H9 (cell line): ENCODE measurements around the gene TBC1D3B. TPM values are rescaled to one million over a fixed set of nuclear protein-coding genes. Genes with fewer than 3 reads are reported as not detected.

Experiments
- DNase-seq: peaks from one replicate; pipeline ENCODE4 v3.0.0-alpha.2; 2017
- H2AFZ ChIP-seq: one replicate; pipeline ENCODE4 v1.6.1; 2013; ENCODE audit warnings: mild to moderate bottlenecking, low read length, control low read depth, moderate library complexity
- H2AK5ac ChIP-seq: 2 replicates; pipeline ENCODE4 v1.6.1; 2013; ENCODE audit warnings: low read length, control low read depth, mixed read lengths; ENCODE audit not compliant: insufficient read length
- H2BK120ac ChIP-seq: one replicate; pipeline ENCODE4 v1.6.1; 2013; ENCODE audit warnings: low read depth, mild to moderate bottlenecking, low read length, control low read depth, inconsistent platforms; ENCODE audit not compliant: poor library complexity, severe bottlenecking
- H2BK12ac ChIP-seq: 2 replicates; pipeline ENCODE4 v1.6.1; 2013; ENCODE audit warnings: low read length, control low read depth, mixed read lengths, low read depth; ENCODE audit not compliant: insufficient read length
- H2BK15ac ChIP-seq: 2 replicates; pipeline ENCODE4 v1.6.1; 2013; ENCODE audit warnings: low read depth, low read length, control low read depth
- H2BK20ac ChIP-seq: one replicate; pipeline ENCODE4 v1.6.1; 2013; ENCODE audit warnings: low read depth, mild to moderate bottlenecking, low read length, control low read depth, inconsistent platforms; ENCODE audit not compliant: poor library complexity, severe bottlenecking
- H2BK5ac ChIP-seq: 2 replicates; pipeline ENCODE4 v1.6.1; 2013; ENCODE audit warnings: low read length, control low read depth, mixed read lengths; ENCODE audit not compliant: insufficient read length
- H3K14ac ChIP-seq: 2 replicates; pipeline ENCODE4 v1.6.1; 2013; ENCODE audit warnings: low read length, control low read depth; ENCODE audit not compliant: insufficient read depth
- H3K18ac ChIP-seq: 2 replicates; pipeline ENCODE4 v1.6.1; 2013; ENCODE audit warnings: low read depth, mild to moderate bottlenecking, mixed read lengths, low read length, control low read depth; ENCODE audit not compliant: insufficient read length
- H3K23ac ChIP-seq: 2 replicates; pipeline ENCODE4 v1.6.1; 2013; ENCODE audit warnings: low read length, control low read depth, mixed read lengths, low read depth; ENCODE audit not compliant: insufficient read length
- H3K23me2 ChIP-seq: 2 replicates; pipeline ENCODE4 v1.6.1; 2013; ENCODE audit warnings: low read depth, mild to moderate bottlenecking, mixed read lengths, low read length, control low read depth; ENCODE audit not compliant: insufficient read length, poor library complexity, severe bottlenecking
- H3K27ac ChIP-seq: 2 replicates; pipeline ENCODE4 v1.5.1; 2013; ENCODE audit warnings: low read length, control low read depth, mixed read lengths, low read depth; ENCODE audit not compliant: insufficient read length
- H3K27me3 ChIP-seq: 2 replicates; pipeline ENCODE4 v1.6.1; 2013; ENCODE audit warnings: low read length, control low read depth, inconsistent platforms; ENCODE audit not compliant: insufficient read depth
- H3K4ac ChIP-seq: 2 replicates; pipeline ENCODE4 v1.6.1; 2013; ENCODE audit warnings: low read depth, mild to moderate bottlenecking, control low read depth, inconsistent platforms, low read length, moderate library complexity
- H3K4me1 ChIP-seq: 2 replicates; pipeline ENCODE4 v1.6.1; 2013; ENCODE audit warnings: low read length, control low read depth, inconsistent platforms; ENCODE audit not compliant: insufficient read depth
- H3K4me2 ChIP-seq: 2 replicates; pipeline ENCODE4 v1.6.1; 2013; ENCODE audit warnings: low read length, control low read depth, mixed read lengths; ENCODE audit not compliant: insufficient read length, insufficient read depth
- H3K56ac ChIP-seq: 2 replicates; pipeline ENCODE4 v1.6.1; 2013; ENCODE audit warnings: low read depth, mild to moderate bottlenecking, mixed read lengths, low read length, control low read depth; ENCODE audit not compliant: insufficient read length
- H3K79me1 ChIP-seq: 2 replicates; pipeline ENCODE4 v1.6.1; 2013; ENCODE audit warnings: low read depth, mild to moderate bottlenecking, moderate library complexity, low read length, control low read depth, inconsistent platforms; ENCODE audit not compliant: insufficient read depth, poor library complexity, severe bottlenecking
- H3K79me2 ChIP-seq: 2 replicates; pipeline ENCODE4 v1.6.1; 2013; ENCODE audit warnings: low read length, control low read depth, inconsistent platforms; ENCODE audit not compliant: insufficient read depth
- H3K9ac ChIP-seq: 2 replicates; pipeline ENCODE4 v1.6.1; 2013; ENCODE audit warnings: low read length, control low read depth, mixed read lengths; ENCODE audit not compliant: insufficient read length; ENCODE audit errors: extremely low read depth
- H3K9me3 ChIP-seq: one replicate; pipeline ENCODE4 v1.6.1; 2013; ENCODE audit warnings: low read depth, low read length, inconsistent platforms; ENCODE audit not compliant: control insufficient read depth
- H3T11ph ChIP-seq: one replicate; pipeline ENCODE4 v1.6.1; 2013; ENCODE audit warnings: mild to moderate bottlenecking, low read length, control low read depth, inconsistent platforms
- H4K20me1 ChIP-seq: one replicate; pipeline ENCODE4 v1.6.1; 2013; ENCODE audit not compliant: control insufficient read depth, insufficient read length, insufficient read depth
- H4K5ac ChIP-seq: 2 replicates; pipeline ENCODE4 v1.6.1; 2013; ENCODE audit warnings: low read depth, mild to moderate bottlenecking, mixed read lengths, low read length, control low read depth; ENCODE audit not compliant: insufficient read length
- H4K8ac ChIP-seq: replicated peaks from 2 replicates; pipeline ENCODE4 v1.6.1; 2013; ENCODE audit warnings: low read length, control low read depth, mixed read lengths, low read depth; ENCODE audit not compliant: insufficient read length
- H4K91ac ChIP-seq: 2 replicates; pipeline ENCODE4 v1.6.1; 2013; ENCODE audit warnings: low read depth, mild to moderate bottlenecking, moderate library complexity, mixed read lengths, low read length, control low read depth; ENCODE audit not compliant: insufficient read length
- H3K27ac Mint-ChIP-seq, 3 experiments: 2 replicates in 2 of 3; 3 replicates in 1 of 3; pipeline ENCODE4 v1.8.0; 2020 to 2021; ENCODE audit warnings: mixed read lengths in 3 of 3, mild to moderate bottlenecking in 1 of 3, moderate library complexity in 1 of 3
- H3K27me3 Mint-ChIP-seq: 2 replicates; pipeline ENCODE4 v1.8.0; 2021; ENCODE audit warnings: low read depth, mild to moderate bottlenecking, moderate library complexity, mixed read lengths
- H3K36me3 Mint-ChIP-seq, 3 experiments: 2 replicates in 2 of 3; 3 replicates in 1 of 3; pipeline ENCODE4 v1.8.0; 2020 to 2021; ENCODE audit warnings: low read depth in 3 of 3, mixed read lengths in 3 of 3; ENCODE audit not compliant: insufficient read depth in 1 of 3
- H3K4me1 Mint-ChIP-seq, 2 experiments: 2 replicates each; pipeline ENCODE4 v1.8.0; 2020; ENCODE audit warnings: mixed read lengths in 2 of 2
- H3K4me3 Mint-ChIP-seq, 2 experiments: 2 replicates in 1 of 2; 3 replicates in 1 of 2; pipeline ENCODE4 v1.8.0; 2020 to 2021; ENCODE audit warnings: mild to moderate bottlenecking in 2 of 2, mixed read lengths in 2 of 2, moderate library complexity in 1 of 2
- H3K9me3 Mint-ChIP-seq, 2 experiments: 2 replicates in 1 of 2; 3 replicates in 1 of 2; pipeline ENCODE4 v1.8.0; 2020; ENCODE audit warnings: mild to moderate bottlenecking in 2 of 2, mixed read lengths in 2 of 2, moderate library complexity in 1 of 2
- CTCF ChIP-seq: fragments of 200-600 bp; sonication (generic); conservative IDR thresholded peaks from 3 replicates; pipeline ENCODE4 v1.8.0; 2021; ENCODE audit warnings: antibody characterized with exemption, mild to moderate bottlenecking
- WGBS: extraction: QIAGEN DNeasy Blood & Tissue Kit; methylation state at CpG from one replicate; pipeline ENCODE4 v1.1.7; 2013; ENCODE audit warnings: missing lambda C conversion rate, low lambda C conversion rate, mixed read lengths; ENCODE audit not compliant: insufficient read length; ENCODE audit errors: extremely low coverage; 5-methylcytosine and 5-hydroxymethylcytosine counted together
- total RNA-seq: library from RNA; stranded (reverse); gene quantifications from 2 replicates; pipeline ENCODE4 v1.2.1, GENCODE V29; 2021

The TBC1D3B gene
- total RNA-seq, 1 experiment from 2014 or later: 8.8 TPM

- H3T11ph ChIP-seq: no peak overlapping the region
- no peaks in the 10 kb centered on the region for H3K79me2 ChIP-seq
- H3K56ac ChIP-seq: no peak overlapping the region
- no peak overlapping the region for H4K5ac ChIP-seq
- H3K27me3 Mint-ChIP-seq: peaks cover 6% of the 10 kb centered on the region
- H3K27me3 ChIP-seq: no peaks in the 10 kb centered on the region
- H2BK12ac ChIP-seq: no peak overlapping the region
- no peaks in the 10 kb centered on the region for H3K23me2 ChIP-seq
- H3K4ac ChIP-seq: no peak overlapping the region
- H2BK5ac ChIP-seq: no peak overlapping the region
- no peaks in the 10 kb centered on the region for H3K9me3 ChIP-seq
- no peak overlapping the region for H2AK5ac ChIP-seq
- H3K18ac ChIP-seq: no peak overlapping the region
- H4K20me1 ChIP-seq: no peaks in the 10 kb centered on the region
- H4K8ac ChIP-seq: no peak overlapping the region
- H3K9me3 Mint-ChIP-seq: peaks cover 4% of the 10 kb centered on the region in 2 experiments
- H3K14ac ChIP-seq: no peak overlapping the region
- H3K27ac ChIP-seq: no peak overlapping the region
- no peak overlapping the region for H3K4me3 Mint-ChIP-seq
- H3K9ac ChIP-seq: no peak overlapping the region
- H2BK15ac ChIP-seq: no peak overlapping the region
- no peaks in the 10 kb centered on the region for H3K4me1 ChIP-seq
- no peak overlapping the region for H3K4me2 ChIP-seq
- no peak overlapping the region for H4K91ac ChIP-seq
- peaks cover 2 to 8% of the 10 kb centered on the region in 2 experiments; a peak in 2 of 4 replicates for H3K4me1 Mint-ChIP-seq
- H3K36me3 Mint-ChIP-seq: peaks cover 2 to 8% (median 2%) of the 10 kb centered on the region in 3 experiments; a peak in 4 of 7 replicates
- H3K79me1 ChIP-seq: no peaks in the 10 kb centered on the region
- TF ChIP-seq CTCF: no peak
- no peak overlapping the region for H2BK20ac ChIP-seq
- no peak overlapping the region for H2BK120ac ChIP-seq
- no CpG with 5 or more reads among the region's 3 CpGs for WGBS
- H3K27ac Mint-ChIP-seq: no peak overlapping the region
- DNase-seq: no peak
- no peak overlapping the region for H3K23ac ChIP-seq
- no peak overlapping the region for H2AFZ ChIP-seq
These were observed 44.5 kb downstream of the TBC1D3B start for GRCh38 chr17:36131931-36132330.
